Vagina (tissue), 2 donors: ENCODE data around the gene SLC44A3. TPM values are rescaled to one million over a fixed set of nuclear protein-coding genes. Genes with fewer than 3 reads are reported as not detected.

ENCODE experiments used
- DNase-seq, 2 donors: peaks; one replicate each; pipeline ENCODE4 v3.0.0-alpha.2; 2017; ENCODE audit errors: extremely low spot score in 2 of 2
- H3K27ac ChIP-seq: fragments of 200-600 bp; sonication (generic); one replicate; pipeline ENCODE4 v1.5.1; 2019
- H3K27me3 ChIP-seq: fragments of 200-600 bp; sonication (generic); one replicate; pipeline ENCODE4 v1.5.1; 2019
- H3K36me3 ChIP-seq, 2 donors: fragments of 200-600 bp; sonication (generic); one replicate each; pipeline ENCODE4 v1.5.1; 2017 to 2019
- H3K4me1 ChIP-seq: fragments of 200-600 bp; sonication (generic); one replicate; pipeline ENCODE4 v1.5.1; 2019
- H3K4me3 ChIP-seq, 2 donors: fragments of 200-600 bp; sonication (generic); 1 replicate in 1 of 2; 2 replicates in 1 of 2; pipeline ENCODE4 v1.5.1; 2016 to 2019
- H3K9me3 ChIP-seq: fragments of 200-600 bp; sonication (generic); one replicate; pipeline ENCODE4 v1.5.1; 2019
- POLR2A ChIP-seq, 2 donors: fragments of 450-650 bp; IDR thresholded peaks; one replicate each; pipeline ENCODE4 v1.6.1; 2017; ENCODE audit warnings: antibody characterized with exemption in 2 of 2, mild to moderate bottlenecking in 2 of 2, moderate library complexity in 2 of 2
- POLR2AphosphoS5 ChIP-seq, 2 donors: sonication (generic); formaldehyde crosslinking; IDR thresholded peaks; one replicate each; pipeline ENCODE4 v1.9.0; 2017; ENCODE audit warnings: antibody characterized with exemption in 2 of 2, mild to moderate bottlenecking in 2 of 2, low read depth in 1 of 2; ENCODE audit not compliant: insufficient read depth in 1 of 2
- intact Hi-C: fragments of 100-400 bp; cut with DNase I; formaldehyde crosslinking; loops from one replicate; pipeline ENCODE4 v1.15.1; 2023
- total RNA-seq: library from RNA; depleted of rRNA; stranded (reverse); fragments of >200 nt; gene quantifications from one replicate; pipeline ENCODE4 v1.2.3, GENCODE V29; 2016
- TF ChIP-seq, protein P1 (sequence below), 3 experiments: fragments of 450-650 bp in 2 of 3; fragments of 200-600 bp in 1 of 3; sonication (generic) in 1 of 3; IDR thresholded peaks; one replicate each; pipeline ENCODE4 v1.5.1; 2017 to 2019; ENCODE audit warnings: antibody characterized with exemption in 3 of 3, mild to moderate bottlenecking in 2 of 3, moderate library complexity in 2 of 3

SLC44A3 gene
- total RNA-seq, 1 donor from 2014 or later = 6.6 TPM

- H3K4me1 ChIP-seq = peaks cover 53% of the 10 kb centered on the region
- no peaks in the 10 kb centered on the region for H3K9me3 ChIP-seq
- no peaks in the 10 kb centered on the region for H3K27me3 ChIP-seq
- no peak overlapping the region for H3K4me3 ChIP-seq
- intact Hi-C loops = no loop called here
- H3K27ac ChIP-seq = peak overlapping the region; percentile 11
- peaks cover 0 to 22% of the 10 kb centered on the region in 2 donors for H3K36me3 ChIP-seq
- DNase-seq = no peak
- TF ChIP-seq, protein P1, sequence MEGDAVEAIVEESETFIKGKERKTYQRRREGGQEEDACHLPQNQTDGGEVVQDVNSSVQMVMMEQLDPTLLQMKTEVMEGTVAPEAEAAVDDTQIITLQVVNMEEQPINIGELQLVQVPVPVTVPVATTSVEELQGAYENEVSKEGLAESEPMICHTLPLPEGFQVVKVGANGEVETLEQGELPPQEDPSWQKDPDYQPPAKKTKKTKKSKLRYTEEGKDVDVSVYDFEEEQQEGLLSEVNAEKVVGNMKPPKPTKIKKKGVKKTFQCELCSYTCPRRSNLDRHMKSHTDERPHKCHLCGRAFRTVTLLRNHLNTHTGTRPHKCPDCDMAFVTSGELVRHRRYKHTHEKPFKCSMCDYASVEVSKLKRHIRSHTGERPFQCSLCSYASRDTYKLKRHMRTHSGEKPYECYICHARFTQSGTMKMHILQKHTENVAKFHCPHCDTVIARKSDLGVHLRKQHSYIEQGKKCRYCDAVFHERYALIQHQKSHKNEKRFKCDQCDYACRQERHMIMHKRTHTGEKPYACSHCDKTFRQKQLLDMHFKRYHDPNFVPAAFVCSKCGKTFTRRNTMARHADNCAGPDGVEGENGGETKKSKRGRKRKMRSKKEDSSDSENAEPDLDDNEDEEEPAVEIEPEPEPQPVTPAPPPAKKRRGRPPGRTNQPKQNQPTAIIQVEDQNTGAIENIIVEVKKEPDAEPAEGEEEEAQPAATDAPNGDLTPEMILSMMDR (IDR thresholded peaks at IDR 0.05) = no peak
- no peak for TF ChIP-seq POLR2AphosphoS5 (IDR thresholded peaks at IDR 0.05; ENCODE audit: insufficient read depth in 1 of 2, low read depth in 1 of 2)
- no peak for TF ChIP-seq POLR2A (IDR thresholded peaks at IDR 0.05)
These were observed 85.0 kb downstream of the SLC44A3 start for GRCh38 chr1:94905207-94905606.

DNA sequence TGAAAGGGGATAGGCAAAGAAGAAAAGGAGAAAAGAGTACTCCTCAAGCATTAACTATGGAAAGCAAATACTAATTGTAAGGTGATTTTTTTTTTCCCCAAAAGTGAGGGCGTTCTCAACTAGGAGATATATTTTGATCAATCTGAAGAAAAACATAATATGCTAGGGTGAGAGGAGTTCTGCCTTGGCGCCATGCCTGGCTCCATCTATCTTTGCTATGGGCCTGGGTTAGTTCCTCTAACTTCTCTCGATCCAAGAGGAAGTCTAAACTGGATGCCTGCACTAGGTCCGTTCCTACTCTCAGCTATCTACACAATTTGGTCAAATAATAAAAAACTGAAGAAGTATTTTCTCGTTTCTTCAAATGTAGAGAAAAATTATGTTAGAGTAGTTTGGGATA, 86.2 kb downstream of the SLC44A3 start:
- no peaks in the 10 kb centered on the region for H3K9me3 ChIP-seq
- H3K27ac ChIP-seq = peak overlapping the region; percentile 10
- peaks cover 59% of the 10 kb centered on the region for H3K4me1 ChIP-seq
- H3K27me3 ChIP-seq = no peaks in the 10 kb centered on the region
- no peak for TF ChIP-seq POLR2A (IDR thresholded peaks at IDR 0.05)
- TF ChIP-seq POLR2AphosphoS5 (IDR thresholded peaks at IDR 0.05; ENCODE audit: insufficient read depth in 1 of 2, low read depth in 1 of 2) = no peak
- TF ChIP-seq, protein P1 (IDR thresholded peaks at IDR 0.05) = no peak
- H3K4me3 ChIP-seq = no peak overlapping the region
- intact Hi-C loops = no loop called here
- no peak for DNase-seq
- peaks cover 0 to 12% of the 10 kb centered on the region in 2 donors for H3K36me3 ChIP-seq

DNA sequence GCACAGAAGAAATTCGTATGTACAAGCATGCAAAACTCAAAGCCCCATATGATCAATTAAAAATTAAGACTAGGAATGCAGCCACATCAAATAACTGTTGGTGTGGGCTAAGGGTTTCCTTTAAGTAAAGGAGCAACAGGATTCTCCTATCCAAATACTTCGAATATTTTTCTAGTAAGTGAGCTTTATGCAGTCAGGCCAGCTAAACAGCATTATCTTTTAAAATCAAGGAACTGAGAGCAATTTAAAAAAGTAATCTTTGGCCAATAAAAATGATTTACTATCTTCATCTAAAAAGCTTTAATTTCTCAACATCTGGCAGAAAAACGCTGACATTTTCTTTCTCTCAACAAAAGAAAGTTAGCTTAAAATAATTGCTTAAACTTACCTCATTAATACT, 87.0 kb downstream of the SLC44A3 start:
- peaks cover 65% of the 10 kb centered on the region for H3K4me1 ChIP-seq
- intact Hi-C loops = no loop called here
- no peak for DNase-seq
- H3K36me3 ChIP-seq = peaks cover 0 to 5% of the 10 kb centered on the region in 2 donors
- no peaks in the 10 kb centered on the region for H3K27me3 ChIP-seq
- no peak overlapping the region for H3K4me3 ChIP-seq
- TF ChIP-seq POLR2A (IDR thresholded peaks at IDR 0.05) (no peak), POLR2AphosphoS5 (IDR thresholded peaks at IDR 0.05; ENCODE audit: insufficient read depth in 1 of 2, low read depth in 1 of 2) (no peak)
- TF ChIP-seq, protein P1 (IDR thresholded peaks at IDR 0.05) = no peak
- H3K27ac ChIP-seq = peak overlapping the region; percentile 10
- H3K9me3 ChIP-seq = no peaks in the 10 kb centered on the region

DNA sequence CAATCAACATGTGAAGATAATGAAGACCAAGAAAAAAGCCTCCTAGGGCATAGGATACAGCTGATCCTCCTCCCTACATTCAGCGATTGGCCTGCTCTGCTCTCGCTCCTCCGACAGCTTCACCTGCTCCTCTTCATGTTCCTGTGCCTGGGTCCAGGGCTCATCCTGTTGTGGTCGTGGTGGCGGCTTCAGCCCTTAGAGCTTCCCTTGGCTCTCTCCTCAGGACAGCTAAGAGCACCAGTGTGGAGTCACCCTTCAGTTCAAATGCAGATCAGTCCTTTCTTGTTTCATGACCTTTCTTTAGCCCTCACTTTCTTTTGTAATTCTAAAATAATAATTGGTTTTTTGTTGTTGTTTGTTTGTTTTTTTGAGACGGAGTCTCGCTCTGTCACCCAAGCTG, 88.0 kb downstream of the SLC44A3 start:
- no peaks in the 10 kb centered on the region for H3K36me3 ChIP-seq
- no peaks in the 10 kb centered on the region for H3K27me3 ChIP-seq
- DNase-seq = no peak
- H3K9me3 ChIP-seq = no peaks in the 10 kb centered on the region
- TF ChIP-seq, protein P1 (IDR thresholded peaks at IDR 0.05) = no peak
- TF ChIP-seq POLR2A (IDR thresholded peaks at IDR 0.05) (no peak), POLR2AphosphoS5 (IDR thresholded peaks at IDR 0.05; ENCODE audit: insufficient read depth in 1 of 2, low read depth in 1 of 2) (no peak)
- no peak overlapping the region for H3K27ac ChIP-seq
- intact Hi-C loops = no loop called here
- H3K4me3 ChIP-seq = no peak overlapping the region
- peaks cover 69% of the 10 kb centered on the region for H3K4me1 ChIP-seq

DNA sequence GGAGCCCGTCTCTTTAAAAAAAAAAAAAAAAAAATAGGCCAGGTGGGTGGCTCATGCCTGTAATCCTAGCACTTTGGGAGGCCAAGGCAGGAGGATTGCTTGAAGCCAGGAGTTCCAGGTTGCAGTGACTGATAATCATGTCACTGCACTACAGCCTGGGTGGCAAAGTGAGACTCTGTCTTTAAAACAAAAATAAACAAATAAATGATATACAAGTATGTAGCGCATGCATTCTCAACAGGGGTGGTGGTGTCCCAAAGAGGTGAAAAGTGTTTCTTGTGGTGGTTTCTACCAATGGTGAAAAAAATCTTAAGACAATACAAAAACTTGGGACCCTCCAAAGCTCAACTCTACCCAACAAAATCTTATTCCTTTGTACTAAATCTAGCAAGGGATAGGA, 88.8 kb downstream of the SLC44A3 start:
- H3K4me1 ChIP-seq = peaks cover 70% of the 10 kb centered on the region
- no peaks in the 10 kb centered on the region for H3K36me3 ChIP-seq
- H3K27ac ChIP-seq = peak overlapping the region; percentile 20
- H3K27me3 ChIP-seq = no peaks in the 10 kb centered on the region
- no peak overlapping the region for H3K4me3 ChIP-seq
- H3K9me3 ChIP-seq = no peaks in the 10 kb centered on the region
- no peak for TF ChIP-seq POLR2A (IDR thresholded peaks at IDR 0.05)
- TF ChIP-seq, protein P1 (IDR thresholded peaks at IDR 0.05) = no peak
- TF ChIP-seq POLR2AphosphoS5 (IDR thresholded peaks at IDR 0.05; ENCODE audit: insufficient read depth in 1 of 2, low read depth in 1 of 2) = no peak
- no peak for DNase-seq
- intact Hi-C loops = no loop called here
